GM18951 (cell line): ENCODE data around the gene TMIGD1.

Source experiments
- POLR2A ChIP-seq: IDR thresholded peaks from 4 replicates; pipeline ENCODE4 v1.6.1; 2011; ENCODE audit warnings: mild to moderate bottlenecking; ENCODE audit not compliant: insufficient read length, insufficient read depth; ENCODE audit errors: extremely low read depth
- in situ Hi-C: fragments of 300-500 bp; cut with MboI; formaldehyde crosslinking; loops from one replicate; pipeline ENCODE4 v1.12.0; 2022; ENCODE audit warnings: low sequenced_read_pairs, mixed read lengths, inconsistent platforms; ENCODE audit not compliant: unreplicated experiment

TMIGD1 gene

GRCh38 chr17:30347488-30347887 lies 13.6 kb upstream of the TMIGD1 start:
- TF ChIP-seq POLR2A, result no peak
- in situ Hi-C loops, result loop anchor here (25.0 kb wide), 1 partner anchor 365 kb away; no protein-coding TSS in a partner anchor

GRCh38 chr17:30346221-30346795 lies 12.5 kb upstream of the TMIGD1 start:
- TF ChIP-seq POLR2A, result no peak
- in situ Hi-C loops, result loop anchor here (25.0 kb wide), 1 partner anchor 366 kb away; no protein-coding TSS in a partner anchor

- no peak for TF ChIP-seq POLR2A
- in situ Hi-C loops, result loop anchor here (25.0 kb wide), 1 partner anchor 367 kb away; no protein-coding TSS in a partner anchor
Measured at GRCh38 chr17:30345527-30346075, 11.7 kb upstream of the TMIGD1 start.

DNA sequence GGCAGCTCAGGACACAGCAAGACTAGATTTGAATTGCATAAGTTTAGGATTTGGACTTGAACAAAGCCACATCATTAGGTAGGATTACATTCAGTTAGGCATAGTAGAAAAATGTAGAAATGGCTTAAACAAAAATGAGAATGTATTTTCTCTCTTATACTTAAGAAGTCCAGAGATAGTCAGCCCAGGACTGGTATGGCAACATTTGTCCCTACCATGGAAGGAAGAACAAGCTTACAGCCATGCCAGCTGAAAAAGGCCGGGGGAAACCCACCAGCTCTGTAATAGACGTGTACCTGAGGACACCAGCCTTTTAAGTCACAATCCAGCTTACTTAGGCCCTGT lies 11.2 kb upstream of the TMIGD1 start:
- TF ChIP-seq POLR2A, result no peak
- in situ Hi-C loops, result loop anchor here (25.0 kb wide), 1 partner anchor 367 kb away; no protein-coding TSS in a partner anchor

GRCh38 chr17:30344283-30345088 lies 10.6 kb upstream of the TMIGD1 start:
- TF ChIP-seq POLR2A, result no peak
- in situ Hi-C loops, result loop anchor here (25.0 kb wide), 1 partner anchor 368 kb away; no protein-coding TSS in a partner anchor

DNA sequence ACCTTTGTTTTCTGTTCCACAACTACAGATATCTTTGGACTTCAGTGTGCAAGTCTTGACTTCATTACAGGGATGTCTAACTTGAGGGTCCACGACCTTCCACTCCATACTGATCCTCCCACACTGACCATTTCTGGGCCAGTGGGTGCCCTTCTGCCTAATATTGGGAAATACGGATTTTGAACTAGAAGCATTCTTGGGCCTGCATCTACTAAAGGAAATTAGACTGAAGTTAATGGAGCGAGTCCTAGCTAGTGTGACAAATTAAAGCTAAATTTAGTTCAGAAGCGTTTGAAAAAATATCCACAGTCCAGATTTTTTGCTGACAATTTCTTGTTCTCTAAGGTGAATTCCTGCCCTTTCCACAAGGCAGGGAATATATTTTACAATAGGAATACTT lies 9.9 kb upstream of the TMIGD1 start:
- in situ Hi-C loops, result loop anchor here (25.0 kb wide), 1 partner anchor 369 kb away; no protein-coding TSS in a partner anchor
- no peak for TF ChIP-seq POLR2A

- in situ Hi-C loops, result loop anchor here (25.0 kb wide), 1 partner anchor 369 kb away; no protein-coding TSS in a partner anchor
Measured at GRCh38 chr17:30343244-30343643, 9.4 kb upstream of the TMIGD1 start.

DNA sequence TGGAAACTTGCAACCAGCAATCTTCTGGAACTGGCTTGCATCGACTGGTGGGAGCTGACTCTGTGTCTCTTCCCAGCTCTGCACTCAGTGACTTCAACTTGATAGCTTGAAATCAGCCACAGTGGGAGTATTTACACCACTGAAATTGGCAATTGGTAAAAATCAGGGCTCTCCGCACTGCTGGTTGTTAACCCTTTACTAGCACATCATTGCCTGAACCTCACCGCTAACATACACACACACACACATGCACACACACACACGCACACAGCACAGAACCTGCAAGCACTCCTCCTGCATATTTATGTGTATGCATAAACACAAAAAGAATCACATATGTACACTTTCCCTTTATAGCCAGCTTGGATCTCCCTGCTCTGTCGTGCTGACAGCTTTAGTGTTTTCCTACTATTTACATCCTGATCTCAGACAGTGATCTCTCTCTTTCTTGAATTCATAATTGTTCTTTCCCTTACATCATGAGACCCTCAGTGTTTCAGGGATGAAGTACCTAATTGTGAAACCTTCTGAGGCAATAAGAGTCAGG lies 7.9 kb upstream of the TMIGD1 start:
- in situ Hi-C loops, result loop anchor here (25.0 kb wide), 1 partner anchor 371 kb away; no protein-coding TSS in a partner anchor
- no peak for TF ChIP-seq POLR2A

- no peak for TF ChIP-seq POLR2A
- in situ Hi-C loops, result loop anchor here (25.0 kb wide), 1 partner anchor 371 kb away; no protein-coding TSS in a partner anchor
Measured at GRCh38 chr17:30340801-30341356, 7.0 kb upstream of the TMIGD1 start.

DNA sequence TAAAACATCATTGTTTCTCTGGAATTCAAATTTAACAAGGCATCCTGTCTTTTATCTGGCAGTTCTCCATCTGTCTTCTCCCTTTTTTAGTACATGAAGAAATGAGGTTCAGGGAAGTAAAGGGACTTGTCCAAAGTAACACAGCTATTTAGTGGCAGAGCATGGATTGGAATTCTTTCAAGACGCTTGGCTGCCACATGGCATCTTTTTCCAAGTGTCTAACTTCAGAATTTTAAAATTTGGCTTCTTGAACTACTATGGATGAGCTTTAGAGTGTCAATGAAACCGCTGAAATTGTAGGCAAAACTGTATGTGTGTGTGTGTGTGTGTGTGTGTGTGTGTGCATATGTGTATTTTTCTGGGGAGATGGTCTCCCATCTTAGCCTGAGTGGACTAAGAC lies 5.2 kb upstream of the TMIGD1 start:
- in situ Hi-C loops, result loop anchor here (10.0 to 25.0 kb wide), 2 partner anchors 234 to 373 kb away; no protein-coding TSS in a partner anchor
- no peak for TF ChIP-seq POLR2A

DNA sequence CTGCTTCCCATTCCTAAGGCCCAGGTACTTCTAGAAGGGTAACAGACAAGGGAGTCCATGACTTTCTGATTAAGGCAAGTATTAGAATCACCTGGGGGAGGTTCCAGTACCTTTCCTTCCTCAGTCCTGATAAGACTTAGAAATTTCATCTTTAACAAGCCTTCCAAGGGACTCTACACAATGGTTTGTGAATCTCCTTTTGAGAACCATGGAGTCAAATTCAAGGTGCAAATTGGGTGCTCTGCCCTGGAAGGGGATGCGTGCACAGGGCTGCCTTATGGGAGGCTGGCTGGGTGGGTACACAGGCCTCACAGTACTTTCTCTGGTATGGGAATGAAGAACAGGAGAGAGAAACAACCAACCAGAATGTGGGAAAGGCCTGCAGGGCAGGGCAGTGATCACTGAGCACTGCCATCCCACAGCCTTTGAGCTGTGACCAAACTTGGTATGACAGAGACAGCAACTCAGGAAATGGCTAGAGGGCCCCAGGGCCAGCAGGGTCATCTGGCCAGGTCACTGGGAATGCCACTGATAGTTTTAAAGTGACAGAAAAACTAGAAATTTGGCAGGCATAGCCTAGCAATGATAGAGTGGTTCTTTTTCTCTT lies 3.6 kb upstream of the TMIGD1 start:
- TF ChIP-seq POLR2A, result no peak
- in situ Hi-C loops, result loop anchor here (10.0 to 25.0 kb wide), 2 partner anchors 233 to 375 kb away; no protein-coding TSS in a partner anchor

DNA sequence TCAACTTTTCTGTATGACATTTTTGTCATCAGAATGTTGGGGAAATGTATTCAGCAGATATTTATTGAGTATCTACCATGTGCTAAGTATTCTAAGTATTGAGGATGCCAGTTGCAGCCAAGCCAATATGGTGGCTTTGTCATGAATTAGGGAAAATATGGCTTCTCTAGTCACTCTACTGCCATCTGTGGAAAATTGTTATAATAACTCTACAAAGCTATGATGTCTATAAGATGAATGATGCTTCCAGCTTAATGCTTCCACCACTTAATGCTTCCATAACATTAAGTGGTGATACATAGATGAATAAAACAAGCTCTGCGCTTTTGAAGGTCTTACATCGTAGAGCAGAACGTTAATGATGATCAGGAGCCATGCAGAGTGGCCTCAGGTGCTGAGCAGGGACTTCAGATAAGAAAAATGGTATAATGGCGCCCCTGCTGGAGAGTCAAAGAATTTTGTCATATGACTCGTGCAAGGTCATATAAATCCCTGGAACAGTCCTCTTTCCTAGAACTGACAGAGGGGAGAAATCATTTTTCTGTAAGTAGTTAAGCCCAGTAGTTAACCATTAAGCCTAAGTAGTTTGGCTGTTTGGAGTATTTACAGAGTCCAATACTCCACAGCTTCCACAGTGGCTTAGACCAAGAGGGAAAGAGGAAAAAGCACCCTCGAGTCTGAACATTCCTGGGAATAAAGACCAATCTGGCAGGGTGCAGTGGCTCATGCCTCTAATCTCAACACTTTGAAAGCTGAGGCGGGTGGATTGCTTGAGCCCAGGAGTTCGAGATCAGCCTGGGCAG lies 2.7 kb upstream of the TMIGD1 start:
- TF ChIP-seq POLR2A, result no peak
- in situ Hi-C loops, result loop anchor here (10.0 to 25.0 kb wide), 2 partner anchors 232 to 376 kb away; no protein-coding TSS in a partner anchor
